GM19395 (cell line): ENCODE measurements around the gene LRMDA.

Experiments used
- ATAC-seq: cut with Tn5 transposase; IDR thresholded peaks from one replicate; pipeline ENCODE4 v1.9.1; 2021; ENCODE audit warnings: mild to moderate bottlenecking, moderate library complexity; ENCODE audit not compliant: unreplicated experiment

The LRMDA gene

DNA sequence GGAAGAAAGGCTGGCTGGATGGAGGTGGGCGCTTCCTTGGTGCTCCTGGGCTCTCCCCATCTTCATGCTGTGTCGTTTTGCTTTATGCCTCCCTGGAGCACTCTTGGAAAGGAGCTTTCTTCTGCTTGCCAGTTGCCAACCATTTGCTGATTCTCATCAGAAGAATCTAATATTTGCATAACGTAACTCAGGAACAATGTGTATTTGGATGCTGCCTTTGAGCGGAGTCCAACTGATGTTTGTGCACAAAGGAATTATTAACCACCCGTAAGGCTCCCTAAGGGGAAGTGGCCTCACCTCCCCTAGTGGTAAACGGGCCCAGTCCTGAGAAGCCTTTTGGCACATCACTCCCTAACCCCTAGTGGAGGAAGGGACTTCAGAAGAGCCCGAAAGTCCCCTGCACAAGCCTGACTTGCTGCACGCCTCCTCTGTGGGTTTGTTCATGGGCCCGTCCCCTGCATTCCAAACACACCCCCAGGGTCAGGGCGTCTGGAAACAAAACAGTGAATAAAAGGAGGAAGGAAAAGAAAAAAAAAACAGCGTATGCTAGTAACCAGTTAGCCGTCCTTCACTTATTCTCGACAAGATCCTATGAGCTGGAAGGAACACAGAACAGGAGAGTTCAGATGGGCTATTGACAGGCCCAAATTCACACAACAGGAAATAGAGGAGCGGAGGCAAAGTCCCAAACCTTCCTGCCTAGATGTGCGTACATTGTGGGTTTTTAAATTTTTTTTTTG is 602.2 kb downstream of the LRMDA start:
- no peak for ATAC-seq

DNA sequence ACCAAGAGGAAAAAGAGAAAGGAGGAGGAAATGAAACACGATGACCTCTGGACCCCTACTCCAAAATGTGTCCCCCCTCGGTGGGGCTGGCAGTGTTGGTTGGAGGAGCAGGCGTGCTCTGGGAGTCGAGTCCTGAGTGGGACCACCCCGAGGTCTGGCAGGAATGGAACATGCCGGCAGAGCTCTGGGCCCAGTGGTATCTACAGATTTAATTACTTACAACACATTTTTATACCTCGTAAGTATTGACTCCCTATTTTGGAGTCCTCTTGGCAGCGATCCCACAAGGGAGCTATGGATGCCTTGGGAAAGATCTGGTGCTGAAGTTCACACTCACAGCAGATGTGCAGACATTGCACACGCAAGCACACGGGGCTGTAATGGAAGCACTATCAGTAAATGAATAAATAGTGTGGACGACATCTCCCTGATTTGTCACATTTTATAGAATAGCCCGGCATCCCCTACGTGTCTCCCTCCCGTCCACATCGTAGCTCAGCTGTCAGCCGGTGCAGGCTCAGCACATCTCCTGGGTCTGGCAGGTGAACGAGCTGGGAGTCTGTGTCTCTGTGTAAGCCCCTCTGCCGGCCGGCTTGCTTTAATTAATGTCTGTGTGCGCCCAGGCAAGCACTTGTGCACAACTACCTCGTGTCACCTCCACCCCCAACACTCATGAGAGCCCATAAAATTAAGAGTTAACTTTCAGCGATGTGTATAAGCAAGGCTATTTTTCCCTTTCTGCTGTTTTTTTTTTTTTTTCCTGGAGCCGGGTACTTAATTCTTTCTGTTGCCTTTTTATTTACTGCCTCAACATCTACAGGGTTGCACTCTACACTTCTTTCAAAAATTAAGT is 603.2 kb downstream of the LRMDA start:
- ATAC-seq, result no peak

DNA sequence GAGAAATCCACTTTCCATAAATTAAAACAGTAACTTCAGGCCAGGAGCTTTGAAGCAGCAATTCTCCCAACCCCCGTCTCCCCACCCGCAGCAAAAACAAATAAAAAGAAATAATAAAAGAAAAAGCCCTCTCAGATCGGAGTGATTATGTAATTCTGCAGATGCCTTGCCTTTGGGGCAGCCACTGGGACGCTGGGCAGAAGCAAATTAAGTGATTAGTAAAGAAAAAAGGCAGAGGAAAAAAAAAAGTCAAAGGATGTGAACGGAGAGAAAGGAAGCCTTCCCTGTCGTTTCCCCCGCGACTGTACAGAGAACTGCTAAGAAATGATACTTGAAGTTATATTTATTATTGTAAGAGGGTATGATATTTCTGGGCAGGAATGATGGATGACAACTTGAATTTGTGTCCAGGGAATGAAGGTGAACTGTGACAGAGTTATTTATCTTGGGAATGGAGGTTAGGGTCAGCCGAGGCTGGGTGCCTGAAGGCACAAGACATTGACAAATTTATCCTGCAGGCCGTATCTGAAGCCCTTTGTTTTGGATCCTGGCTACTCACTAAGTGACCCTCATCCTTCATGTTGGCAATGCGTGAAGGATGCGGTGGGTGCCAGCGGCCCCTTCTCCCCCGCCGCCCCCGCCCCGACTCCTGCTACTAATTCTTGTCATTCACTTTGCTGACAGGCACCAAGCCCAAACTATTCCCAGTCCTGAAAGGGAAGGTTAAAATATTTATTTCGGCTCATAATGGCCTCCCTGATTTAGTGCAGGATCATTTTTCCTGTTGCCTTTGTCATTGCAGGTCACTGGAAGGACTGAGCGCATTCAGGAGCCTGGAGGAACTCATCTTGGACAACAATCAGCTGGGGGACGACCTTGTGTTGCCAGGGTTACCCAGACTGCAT is 604.0 kb downstream of the LRMDA start:
- no peak for ATAC-seq

GRCh38 chr10:76036111-76036940 is 604.9 kb downstream of the LRMDA start:
- ATAC-seq, result peak; percentile 82

GRCh38 chr10:76036962-76037361 is 605.5 kb downstream of the LRMDA start:
- no peak for ATAC-seq

GRCh38 chr10:76037531-76038155 is 606.2 kb downstream of the LRMDA start:
- no peak for ATAC-seq

- ATAC-seq, result no peak
These were observed 607.3 kb downstream of the LRMDA start for GRCh38 chr10:76038696-76039095.

GRCh38 chr10:76040107-76040829 is 608.8 kb downstream of the LRMDA start:
- no peak for ATAC-seq

- ATAC-seq, result no peak
These were observed 609.4 kb downstream of the LRMDA start for GRCh38 chr10:76040830-76041220.

DNA sequence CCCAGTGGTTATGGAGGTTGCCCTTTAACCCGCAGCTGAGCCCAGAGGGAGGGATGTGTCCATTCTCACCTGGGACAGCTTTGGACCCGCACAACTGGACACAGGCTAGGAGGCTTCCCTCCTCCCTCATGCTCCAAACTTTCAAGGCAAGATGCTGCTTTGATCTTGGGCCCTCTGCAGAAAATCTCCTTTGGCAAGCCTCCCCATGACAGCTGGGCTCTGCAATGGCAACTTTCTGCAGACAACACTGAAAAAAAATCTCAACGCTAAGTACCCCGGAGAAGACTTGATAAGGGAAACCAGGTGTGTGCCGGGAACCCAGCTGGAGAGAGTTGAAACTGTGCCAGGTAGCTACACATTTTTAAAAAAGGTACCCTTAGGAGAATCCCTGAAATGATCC is 610.1 kb downstream of the LRMDA start:
- ATAC-seq, result no peak

DNA sequence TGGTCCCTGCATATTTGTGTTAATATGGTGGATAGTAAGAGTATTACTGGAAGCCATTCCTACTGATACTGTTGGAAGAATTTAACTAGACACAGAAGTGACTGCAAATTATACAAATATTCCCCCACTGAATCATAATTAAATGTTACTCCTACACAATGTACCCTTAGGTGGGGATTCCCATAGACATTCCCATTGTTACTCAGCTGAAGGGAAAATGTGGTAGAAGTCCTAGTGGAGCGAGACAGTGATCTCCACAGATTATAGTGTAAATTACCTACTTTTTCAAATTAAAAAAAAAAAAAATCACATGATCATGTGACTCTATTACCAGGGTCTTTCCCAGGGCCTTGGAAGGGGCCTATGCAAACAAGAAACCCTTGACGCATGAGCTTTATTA is 611.8 kb downstream of the LRMDA start:
- no peak for ATAC-seq

GRCh38 chr10:76044751-76045150 is 613.3 kb downstream of the LRMDA start:
- no peak for ATAC-seq

DNA sequence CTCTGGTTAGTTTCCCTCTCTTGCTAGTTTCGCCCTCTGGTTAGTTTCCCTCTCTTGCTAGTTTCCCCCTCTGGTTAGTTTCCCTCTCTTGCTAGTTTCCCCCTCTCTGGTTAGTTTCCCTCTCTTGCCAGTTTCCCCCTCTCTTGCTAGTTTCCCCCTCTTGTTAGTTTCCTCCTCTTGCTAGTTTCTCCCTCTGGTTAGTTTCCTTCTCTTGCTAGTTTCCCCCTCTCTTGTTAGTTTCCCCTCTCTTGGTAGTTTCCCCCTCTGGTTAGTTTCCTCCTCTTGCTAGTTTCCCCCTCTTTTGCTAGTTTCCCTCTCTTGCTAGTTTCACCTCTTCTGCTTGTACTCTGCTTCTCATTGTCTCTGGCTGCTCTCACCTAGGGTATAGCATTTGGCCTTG is 613.8 kb downstream of the LRMDA start:
- ATAC-seq, result no peak

GRCh38 chr10:76047521-76047920 is 616.1 kb downstream of the LRMDA start:
- no peak for ATAC-seq

DNA sequence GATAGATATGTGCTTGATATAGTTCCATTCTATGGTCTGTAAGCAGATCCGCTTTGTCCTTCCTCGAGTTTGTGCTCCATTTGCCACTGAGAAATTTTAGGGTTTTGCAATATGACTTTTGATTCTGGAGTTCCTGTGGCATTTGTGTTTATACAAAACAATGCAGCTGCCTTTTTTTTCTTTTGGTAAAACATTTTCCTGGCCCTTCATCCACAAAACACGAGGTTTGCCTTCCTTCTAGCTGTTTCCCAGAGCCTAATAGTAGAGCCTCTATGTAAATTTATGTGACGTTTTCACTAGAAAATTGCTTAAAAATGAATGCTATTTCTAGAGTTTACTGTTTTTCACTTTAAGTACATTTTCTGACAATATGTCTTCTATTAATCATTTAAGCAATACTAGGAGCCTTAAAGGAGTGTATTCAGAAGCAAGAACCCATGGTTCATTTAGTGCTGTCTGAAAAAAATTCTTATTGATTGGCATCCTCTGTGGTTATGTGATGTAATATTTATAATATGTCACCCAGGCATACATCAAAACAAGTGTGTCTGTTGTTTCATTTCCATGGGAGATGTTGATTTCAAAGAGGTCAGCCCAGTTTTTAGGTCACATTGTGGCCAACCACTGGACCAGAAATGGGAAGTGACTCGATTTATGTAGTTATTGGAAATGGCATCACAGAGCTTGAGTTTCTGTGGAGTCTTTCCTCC is 618.3 kb downstream of the LRMDA start:
- no peak for ATAC-seq

DNA sequence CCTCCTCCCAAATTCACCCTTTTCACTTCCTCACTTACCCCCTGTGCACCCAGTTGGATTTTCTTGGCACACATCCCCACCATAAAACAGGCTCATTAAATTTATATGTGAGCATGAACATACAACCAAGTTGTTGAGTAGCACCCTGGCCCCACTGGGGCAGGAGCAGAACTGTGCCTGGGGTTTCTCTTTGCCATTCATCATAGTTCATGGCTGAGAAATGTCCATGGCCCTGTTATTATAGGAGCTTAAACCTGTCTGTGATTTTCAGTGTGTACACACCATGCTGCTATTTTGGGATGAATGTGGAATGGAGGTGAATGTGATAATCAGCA is 618.8 kb downstream of the LRMDA start:
- ATAC-seq, result no peak

GRCh38 chr10:76051007-76051936 is 619.8 kb downstream of the LRMDA start:
- no peak for ATAC-seq
